A549 (cell line): ENCODE data around the gene ADD2.

Experiments
- BCL3 ChIP-seq: fragments of >200 bp; sonication (Bioruptor Twin); formaldehyde crosslinking; IDR thresholded peaks from 3 replicates; pipeline ENCODE4 v1.6.1; 2016
- CEBPB ChIP-seq, 2 experiments: fragments of >200 bp in 1 of 2; sonication (Bioruptor Twin) in 1 of 2; formaldehyde crosslinking in 1 of 2; IDR thresholded peaks; 2 replicates each; pipeline ENCODE4 v1.6.1; 2012 to 2016
- CHD2 ChIP-seq: fragments of 150-350 bp; IDR thresholded peaks from 2 replicates; pipeline ENCODE4 v1.6.1; 2014; ENCODE audit warnings: low read length; ENCODE audit not compliant: partially characterized antibody
- CTCF ChIP-seq: fragments of >200 bp; sonication (Bioruptor Twin); formaldehyde crosslinking; IDR thresholded peaks from 3 replicates; pipeline ENCODE4 v1.5.1; 2016
- ELK1 ChIP-seq: fragments of 150-350 bp; IDR thresholded peaks from 2 replicates; pipeline ENCODE4 v1.6.1; 2014; ENCODE audit warnings: low read depth, mild to moderate bottlenecking, low read length
- EP300 ChIP-seq, 2 experiments: fragments of >200 bp; sonication (Bioruptor Twin); formaldehyde crosslinking; IDR thresholded peaks; 2 replicates in 1 of 2; 3 replicates in 1 of 2; pipeline ENCODE4 v1.6.1; 2016 to 2017
- JUN ChIP-seq, 2 experiments: fragments of >200 bp; sonication (Bioruptor Twin); formaldehyde crosslinking; IDR thresholded peaks; 2 replicates in 1 of 2; 3 replicates in 1 of 2; pipeline ENCODE4 v1.6.1; 2016 to 2017
- KDM1A ChIP-seq: fragments of 200-600 bp; sonication (generic); IDR thresholded peaks from 2 replicates; pipeline ENCODE4 v1.6.1; 2016; ENCODE audit warnings: low read depth, mild to moderate bottlenecking
- MAX ChIP-seq: IDR thresholded peaks from 2 replicates; pipeline ENCODE4 v1.6.1; 2012
- MYC ChIP-seq: IDR thresholded peaks from 2 replicates; pipeline ENCODE4 v1.6.1; 2012; ENCODE audit warnings: mild to moderate bottlenecking, inconsistent platforms, low read length, improper control_type of control experiment, borderline replicate concordance
- PBX3 ChIP-seq: IDR thresholded peaks from 2 replicates; pipeline ENCODE4 v1.6.1; 2012
- RAD21 ChIP-seq, 2 experiments: fragments of >200 bp in 1 of 2; sonication (Bioruptor Twin) in 1 of 2; formaldehyde crosslinking in 1 of 2; IDR thresholded peaks in 1 of 2; conservative IDR thresholded peaks in 1 of 2; 2 replicates in 1 of 2; 3 replicates in 1 of 2; pipeline ENCODE4 v1.6.1; 2012 to 2018; ENCODE audit warnings: inconsistent platforms in 1 of 2
- SMC3 ChIP-seq: fragments of >200 bp; sonication (Bioruptor Twin); formaldehyde crosslinking; IDR thresholded peaks from 3 replicates; pipeline ENCODE4 v1.6.1; 2018; ENCODE audit warnings: inconsistent platforms
- TP53 ChIP-seq: fragments of 250-450 bp; sonication (Bioruptor Pico); IDR thresholded peaks from 2 replicates; pipeline ENCODE4 v1.5.0; 2021; ENCODE audit warnings: mild to moderate bottlenecking, moderate library complexity

- TF ChIP-seq ELK1 (no peak), RAD21 (conservative IDR thresholded peaks at IDR 0.05 in 1 of 2, IDR thresholded peaks at IDR 0.05 in 1 of 2) (no peak), PBX3 (no peak), EP300 (IDR thresholded peaks at IDR 0.05) (no peak), CHD2 (no peak), BCL3 (no peak), CTCF (no peak), MYC (no peak), CEBPB (IDR thresholded peaks at IDR 0.05) (no peak), KDM1A (no peak), SMC3 (no peak), MAX (no peak), JUN (IDR thresholded peaks at IDR 0.05) (no peak), TP53 (CRISPR knock-in tag) (no peak)
These were observed 88.7 kb downstream of the ADD2 start for GRCh38 chr2:70679259-70679658.
